ENCODE results near the gene CDK5. TPM values are rescaled to one million over a fixed set of nuclear protein-coding genes. Genes with fewer than 3 reads are reported as not detected.

Gene CDK5
- total and polyA plus RNA-seq, 9 of the 15 experiments (the other 6 are each of a cell fraction or from before 2014, with no cell fraction given): 3.2 to 38.0 (median 27.5) TPM

GRCh38 chr7:151101621-151102396 lies 44.1 kb upstream of the CDK5 start:
- CTCF ChIA-PET (ENCODE audit: low intra/inter-chr PET ratio): no interaction called here
- in situ Hi-C loops (cut with MboI): no loop called here
- no peak overlapping the region for H3K27ac ChIP-seq (ENCODE audit: extremely low read depth, low read depth, low read length)
- DNase-seq (ENCODE audit: extremely low read depth in 1 of 4, low spot score in 3 of 4): no peak
- peaks cover 93% of the 10 kb centered on the region for H3K79me2 ChIP-seq (ENCODE audit: control insufficient read depth, insufficient read depth, low read length)
- intact Hi-C loops (cut with micrococcal nuclease): no loop called here
- H3K4me1 ChIP-seq (replicated peaks in 1 of 2; ENCODE audit: control insufficient read depth in 2 of 2, insufficient read depth in 2 of 2, low read length in 2 of 2): peaks cover 0 to 28% of the 10 kb centered on the region in 2 experiments; a peak in 3 of 5 replicates
- no peak for FAIRE-seq
- H3K9ac ChIP-seq (ENCODE audit: insufficient read depth in 1 of 2, low read depth in 2 of 2, low read length in 2 of 2): peak overlapping the region in 1 of 2 experiments; percentile 73; a peak in 2 of 4 replicates
- peak; percentile 6; the same call in 2 of the 3 replicates for ATAC-seq
- H3K36me3 ChIP-seq (ENCODE audit: control insufficient read depth, insufficient read depth, low read length): peaks cover 73% of the 10 kb centered on the region
- BruUV-seq (replicated peaks): no TSS peak
- 91% methylated on average over 24 of the region's 24 CpGs for whole genome bisulfite sequencing (ENCODE audit: insufficient coverage, low coverage, missing lambda C conversion rate)
- no peaks in the 10 kb centered on the region for H3K27me3 ChIP-seq (ENCODE audit: control insufficient read depth in 2 of 2, insufficient read depth in 2 of 2, low read length in 2 of 2)
- no peaks in the 10 kb centered on the region for H3K9me3 ChIP-seq (replicated peaks; ENCODE audit: control insufficient read depth, insufficient read depth, low read depth, low read length)
- POLR2A ChIA-PET: interaction anchor here (0.6 to 4.7 kb wide), 3 partner anchors 8 to 36 kb away, joined by 3 to 31 read pairs (median 7); no protein-coding TSS in a partner anchor
- peaks cover 5% of the 10 kb centered on the region for H3K9me1 ChIP-seq (ENCODE audit: control insufficient read depth, insufficient read depth, low read length)
- no peak overlapping the region for H3K4me2 ChIP-seq (ENCODE audit: insufficient read depth, low read length)
- 0 out of 2 replicates have a peak, but pooled peaks have one; percentile 11 for TF ChIP-seq ETS1 (conservative IDR thresholded peaks at IDR 0.05; ENCODE audit: control insufficient read depth, low read depth, low read length)
- no peak for TF ChIP-seq PBX2 (CRISPR knock-in tag; IDR thresholded peaks at IDR 0.05; ENCODE audit: low read depth)
- TF ChIP-seq PBX2 (tag; conservative IDR thresholded peaks at IDR 0.05; ENCODE audit: low read depth): no peak
- 0 out of 2 replicates have a peak, but pooled peaks have one; percentile 9 for TF ChIP-seq MAX (CRISPR knock-in tag; IDR thresholded peaks at IDR 0.05)
- no peak overlapping the region for H3K4me3 ChIP-seq
- H2AFZ ChIP-seq (ENCODE audit: low read depth, low read length): no peak overlapping the region
- peaks cover 47% of the 10 kb centered on the region for H4K20me1 ChIP-seq (replicated peaks; ENCODE audit: control insufficient read depth, insufficient read depth, low read length)

Measured in K562 (cell line).